ENCODE results near the gene DMPK. TPM values are rescaled to one million over a fixed set of nuclear protein-coding genes. Genes with fewer than 3 reads are reported as not detected.
A peak's percentile ranks its signal among the peaks of the same experiment; 100 is the strongest.

The DMPK gene
- 181 TPM for total RNA-seq

DNA sequence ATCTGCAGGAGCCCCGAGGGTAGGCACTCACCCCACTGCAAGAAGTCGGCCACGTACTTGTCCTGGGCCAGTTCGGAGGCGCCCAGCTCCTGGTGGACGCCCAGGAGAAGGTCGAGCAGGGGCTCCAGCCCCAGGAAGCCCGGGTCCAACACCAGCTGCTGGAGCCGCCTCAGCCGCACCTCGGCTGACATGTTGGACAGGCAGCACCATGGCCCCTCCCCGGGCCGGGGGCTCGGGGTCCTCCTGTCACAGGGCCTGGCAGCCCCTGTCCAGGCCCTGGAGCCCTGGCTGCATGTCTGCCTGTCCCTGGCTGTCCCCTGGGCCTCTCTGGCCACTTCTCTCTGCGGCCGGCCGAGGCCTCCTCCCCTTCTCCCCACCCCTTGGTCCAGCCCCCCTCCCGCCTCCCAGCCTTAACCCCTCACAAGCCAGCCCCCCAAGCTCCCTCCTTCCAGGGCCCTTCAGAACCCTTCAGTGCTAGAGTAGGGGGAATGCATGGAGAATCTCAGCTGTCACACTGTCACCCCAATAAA, at the start of gene DMPK:
DMPK (minus strand) TSS at position 329 of the 530 bp plus-strand sequence; CDS start at position 191, 138 bp downstream.
- peak; percentile 80 for DNase-seq

DNA sequence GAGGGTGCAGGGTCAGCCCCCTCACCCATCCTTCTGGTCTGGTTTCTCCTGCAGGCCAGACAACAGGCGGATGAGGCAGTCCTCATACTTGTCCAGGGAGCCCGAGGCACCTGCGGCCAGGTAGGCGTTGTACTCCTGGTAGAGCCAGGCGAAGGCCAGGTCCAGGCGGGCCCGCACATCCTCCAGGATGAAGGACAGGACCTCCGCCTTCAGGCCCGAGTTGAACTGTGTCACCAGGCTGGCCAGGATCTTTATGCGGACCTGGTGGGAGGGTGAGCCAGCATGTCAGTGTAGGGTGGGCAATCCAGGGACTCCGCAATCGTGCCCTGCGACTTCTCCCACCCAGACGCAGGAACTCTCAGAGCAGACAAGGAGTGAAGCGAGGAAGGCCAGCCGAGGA, 46.7 kb upstream of the DMPK start:
- no peak for DNase-seq

GRCh38 chr19:45828523-45828922, 46.2 kb upstream of the DMPK start:
- no peak for DNase-seq

DNA sequence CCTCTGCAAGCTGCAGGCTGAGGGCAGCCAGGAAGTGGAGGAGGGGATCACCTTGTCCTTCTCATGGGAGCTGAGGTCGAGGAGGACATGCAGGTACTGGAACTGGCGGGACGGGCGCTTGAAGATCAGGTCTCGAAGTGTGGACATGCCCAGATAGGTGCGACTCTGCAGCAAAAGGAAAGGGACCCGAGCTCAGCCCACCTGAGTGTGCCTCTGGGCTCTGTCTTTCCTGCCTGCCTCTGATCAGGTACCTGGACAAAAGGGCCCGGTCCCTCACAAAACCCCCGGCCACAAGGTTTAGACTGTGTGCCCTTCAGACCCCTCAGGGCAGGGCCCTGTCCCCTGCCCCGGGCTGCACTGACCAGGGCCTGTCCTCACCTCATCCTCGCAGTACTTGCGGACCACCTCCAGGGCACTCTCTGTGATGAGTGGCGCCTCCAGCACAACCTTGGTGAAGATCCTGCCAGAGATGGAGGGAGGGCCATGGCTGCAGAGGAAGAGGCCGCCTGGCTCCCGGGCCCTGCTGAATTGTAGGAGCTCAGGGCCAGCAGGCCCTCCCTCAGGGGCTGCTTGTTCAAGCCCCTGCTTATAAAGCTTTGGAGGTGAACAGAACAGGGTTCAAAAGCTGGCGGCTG, 45.3 kb upstream of the DMPK start:
- DNase-seq: no peak

DNA sequence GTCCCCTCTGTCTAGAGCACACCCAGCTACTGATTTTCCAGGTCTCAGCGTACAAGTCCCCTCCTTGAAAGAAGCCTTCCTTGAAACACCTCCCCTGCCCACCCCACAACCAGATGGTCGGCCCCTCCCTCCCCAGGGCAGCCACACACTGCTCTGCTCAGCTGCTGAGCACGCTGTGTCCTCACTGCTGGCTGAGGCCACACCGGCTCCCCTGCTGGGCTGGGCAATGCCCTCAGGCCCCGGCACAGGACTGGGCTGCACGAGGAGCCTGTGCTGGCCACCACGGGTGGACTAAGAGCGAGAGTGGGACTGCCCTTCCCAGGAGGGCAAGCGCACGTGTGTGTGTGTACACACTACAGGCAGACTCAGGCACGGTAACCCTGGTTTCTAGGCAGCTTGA, 44.6 kb upstream of the DMPK start:
- no peak for DNase-seq

DNA sequence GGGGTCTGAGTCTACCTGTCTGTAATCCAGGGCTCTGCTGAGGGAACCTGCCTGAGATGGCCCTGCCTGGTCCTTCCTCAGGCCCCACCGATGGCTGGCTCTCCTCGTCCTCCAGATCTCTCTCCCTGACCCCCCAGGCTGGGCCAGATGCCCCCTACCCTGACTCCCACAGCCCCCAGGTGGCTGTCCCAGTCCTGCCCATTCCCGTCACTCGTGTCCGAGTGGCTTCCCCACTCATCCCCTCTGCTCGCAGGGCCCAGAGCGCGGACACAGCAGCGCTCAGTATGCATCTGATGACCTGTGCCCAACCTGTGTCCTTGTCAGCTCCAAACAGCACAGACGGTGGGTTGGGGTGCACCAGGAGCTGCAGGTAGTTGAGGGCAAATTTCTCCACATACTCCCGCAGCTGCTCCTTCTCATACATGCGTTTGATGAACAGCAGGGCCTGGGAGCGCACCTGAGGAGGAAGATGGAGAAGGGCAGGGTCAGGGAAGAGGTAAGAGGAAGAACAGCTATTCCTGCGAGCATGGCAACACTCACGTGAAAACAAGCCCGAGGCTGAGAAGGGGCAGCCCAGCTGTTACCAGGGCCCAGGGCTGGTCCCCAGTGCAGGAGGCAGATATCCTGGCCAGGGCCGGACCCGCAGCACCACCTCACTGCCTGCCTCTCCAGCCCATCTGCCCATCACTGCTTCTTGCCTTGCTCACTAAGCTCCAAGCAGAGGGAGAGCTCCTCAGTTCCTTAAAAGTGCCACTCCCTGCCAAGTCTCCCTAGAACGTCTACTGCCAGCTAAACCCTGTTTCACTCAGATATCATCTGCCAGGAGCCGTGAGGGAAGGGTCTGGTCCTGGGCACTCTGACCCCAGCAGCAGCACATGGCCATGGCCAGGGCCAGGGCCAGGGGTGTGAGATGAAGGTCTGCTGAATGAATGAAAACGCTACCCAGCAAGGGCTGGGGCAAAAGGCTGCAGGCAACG, 43.9 kb upstream of the DMPK start:
- no peak for DNase-seq

DNA sequence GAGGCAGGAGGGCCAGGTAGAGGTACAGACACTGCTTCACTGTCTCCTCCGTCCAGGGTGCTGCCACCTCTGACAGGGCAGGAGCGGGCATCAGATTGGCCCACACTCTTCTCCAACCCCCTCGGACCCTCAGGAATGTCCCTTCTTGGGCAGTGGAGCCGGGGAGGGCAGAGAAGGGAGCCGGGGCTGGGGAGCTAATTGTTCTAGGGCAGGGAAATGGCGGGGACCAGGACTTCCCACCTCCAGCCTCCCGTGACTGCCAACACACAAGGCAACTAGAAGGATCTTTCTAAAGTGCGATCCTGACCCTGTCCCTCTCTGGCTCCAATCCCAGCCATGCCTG, 42.9 kb upstream of the DMPK start:
- DNase-seq: no peak

GRCh38 chr19:45824531-45825262, 42.4 kb upstream of the DMPK start:
- DNase-seq: no peak

GRCh38 chr19:45824041-45824471, 41.8 kb upstream of the DMPK start:
- DNase-seq: no peak

GRCh38 chr19:45823182-45823581, 40.9 kb upstream of the DMPK start:
- DNase-seq: no peak

DNA sequence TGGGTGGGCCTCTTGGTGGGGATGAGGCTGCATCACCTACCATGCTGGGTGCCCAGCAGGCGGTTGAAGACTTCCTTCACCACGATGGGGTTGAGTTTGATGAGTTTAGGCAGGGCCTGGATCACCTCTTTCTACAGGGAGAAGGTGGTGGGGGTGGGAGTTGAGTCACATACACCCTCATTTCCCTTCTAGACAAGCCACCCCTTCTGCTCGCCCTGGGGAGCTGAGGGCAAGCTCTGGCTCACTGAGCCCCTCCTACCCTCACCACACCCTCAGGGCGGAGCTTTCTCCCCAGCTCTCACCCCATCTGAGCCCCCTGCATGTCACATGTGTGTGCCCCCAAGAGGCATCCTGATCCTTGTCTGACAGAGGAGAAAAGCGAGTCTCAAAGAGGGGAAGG, 40.4 kb upstream of the DMPK start:
- DNase-seq: no peak

DNA sequence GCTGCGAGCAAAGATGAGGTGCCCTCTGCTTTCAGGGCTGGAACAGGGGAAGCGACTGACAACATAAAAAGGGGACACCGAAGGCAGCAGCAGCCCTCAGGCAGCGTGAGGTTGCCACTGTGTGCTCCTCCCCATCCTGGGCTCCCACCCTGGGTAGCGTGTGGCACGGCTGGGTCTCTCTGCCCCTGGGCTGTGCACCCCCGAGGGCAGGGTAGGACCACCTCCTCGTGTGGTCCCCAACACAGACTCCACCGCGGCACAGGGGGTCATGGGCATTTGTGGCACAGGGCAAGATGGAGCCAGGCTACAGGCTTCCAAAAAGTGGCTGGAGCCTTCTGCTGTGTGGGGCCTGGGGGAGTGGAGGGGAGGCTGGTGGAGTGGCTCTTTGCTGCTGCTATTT, 39.3 kb upstream of the DMPK start:
- DNase-seq: no peak

GRCh38 chr19:45821103-45821521, 38.8 kb upstream of the DMPK start:
- DNase-seq: no peak

- no peak for DNase-seq
Measured at GRCh38 chr19:45820413-45821102, 38.3 kb upstream of the DMPK start.

- DNase-seq: no peak
Measured at GRCh38 chr19:45819769-45820168, 37.5 kb upstream of the DMPK start.

GRCh38 chr19:45817725-45818301, 35.5 kb upstream of the DMPK start:
- no peak for DNase-seq

DNA sequence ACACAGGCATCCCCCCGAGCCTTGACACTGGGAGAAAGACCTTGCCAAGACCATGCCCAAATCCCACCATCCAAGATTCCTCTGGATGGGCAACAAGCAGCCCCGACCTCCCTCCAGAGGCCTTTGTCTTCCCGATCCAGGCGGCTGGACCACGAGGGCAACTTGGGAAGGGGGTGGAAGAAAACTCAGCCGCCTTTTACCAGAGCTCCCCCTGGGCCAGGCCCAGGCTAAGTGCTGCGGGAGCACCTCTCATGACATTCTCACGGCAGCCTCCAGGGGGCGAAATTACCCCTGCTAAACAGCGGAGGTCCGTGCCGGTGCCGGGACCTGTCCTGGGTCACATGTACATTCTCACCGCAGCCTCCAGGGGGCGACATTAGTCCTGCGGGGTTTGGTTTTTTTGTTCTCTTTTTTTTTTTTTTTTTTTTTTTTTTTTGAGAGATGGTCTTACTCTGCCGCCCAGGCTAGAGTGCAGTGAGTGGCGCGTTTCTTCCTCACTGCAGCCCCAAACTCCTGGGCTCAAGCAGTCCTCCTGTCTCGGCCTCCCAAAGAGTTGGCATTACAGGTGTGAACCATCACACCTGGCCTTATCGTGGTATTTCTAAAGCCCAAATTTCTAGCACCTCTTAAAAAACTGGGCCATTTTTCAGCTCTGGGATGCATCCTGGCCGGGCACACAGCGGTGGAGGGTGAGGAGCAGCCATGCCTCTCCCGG, 34.9 kb upstream of the DMPK start:
- peak; percentile 97 for DNase-seq

DNA sequence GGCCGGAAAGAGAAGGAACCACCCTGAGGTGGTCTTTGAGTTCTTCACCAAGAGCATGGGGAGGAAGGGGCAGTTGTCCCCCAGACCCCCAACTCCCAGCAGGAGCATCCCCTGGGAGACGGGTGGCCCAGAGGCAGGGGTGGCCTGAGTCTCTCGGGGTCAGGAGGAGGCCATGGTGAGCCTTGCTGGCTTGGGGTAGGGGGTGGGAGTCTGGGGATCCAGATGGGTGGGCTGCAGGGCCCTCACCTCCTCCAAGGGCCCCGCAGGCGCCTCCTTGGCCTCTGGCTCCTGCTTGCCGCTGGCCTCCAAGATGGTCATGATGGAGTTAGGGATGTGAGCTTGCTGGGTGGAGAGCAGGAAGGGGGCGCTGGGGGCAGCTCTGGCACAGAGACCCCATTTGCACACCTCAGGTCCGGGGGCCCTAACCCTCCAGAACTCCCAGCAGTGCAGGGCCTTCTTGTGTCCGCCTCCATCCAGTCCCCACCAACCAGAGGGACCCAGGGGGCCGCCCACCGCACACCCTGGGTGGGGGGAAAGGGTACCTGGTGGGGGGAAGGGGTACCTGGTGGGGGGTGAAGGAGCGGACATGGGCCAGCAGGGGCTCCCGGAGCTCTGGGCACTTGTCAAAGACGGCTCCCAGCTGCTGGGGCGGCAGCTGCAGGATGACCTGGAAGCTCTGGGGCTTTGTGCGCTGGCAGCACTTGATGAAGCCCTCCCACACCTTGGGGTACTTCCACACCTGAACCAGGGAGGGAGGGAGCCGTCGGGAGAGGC, 34.1 kb upstream of the DMPK start:
- DNase-seq: no peak

DNA sequence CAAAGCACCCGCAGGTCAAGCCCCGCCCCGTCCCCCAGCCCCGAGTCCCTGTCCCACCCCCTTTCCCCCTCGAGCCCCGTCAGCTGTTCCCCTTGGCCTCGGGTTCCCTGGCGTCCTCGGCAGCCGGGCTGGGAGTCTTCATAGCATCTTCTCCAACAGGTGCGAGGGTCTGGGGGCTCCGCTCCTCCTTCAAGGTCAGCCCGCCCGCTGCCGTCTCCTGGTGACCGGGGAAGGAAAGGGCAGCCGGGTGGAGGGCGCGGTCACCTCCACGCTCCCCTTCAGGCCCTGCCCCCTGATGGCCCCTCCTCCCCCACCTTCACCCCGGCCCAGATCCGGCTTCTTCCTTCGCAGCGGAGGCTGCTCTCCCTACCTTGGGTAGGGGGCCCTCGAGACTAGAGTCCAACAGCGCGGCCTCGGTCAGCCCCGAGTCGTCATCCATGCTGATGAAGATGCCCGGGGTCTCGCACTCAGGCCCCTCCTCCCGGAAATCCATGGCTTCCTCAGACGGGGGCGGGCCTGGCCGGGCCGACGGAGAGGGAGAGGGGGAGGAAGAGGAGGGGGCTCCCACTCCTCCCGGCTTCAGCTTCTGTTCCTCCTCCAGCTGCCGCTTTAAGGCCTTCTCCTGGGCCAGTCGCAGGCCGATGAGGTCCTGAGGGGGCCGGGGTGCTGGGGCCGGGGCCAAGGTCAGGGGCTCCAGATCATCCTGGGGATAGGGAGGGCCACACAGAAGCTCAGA, 33.4 kb upstream of the DMPK start:
- DNase-seq: peak; percentile 80
